ENCODE data around the gene OSGIN1. TPM values are rescaled to one million over a fixed set of nuclear protein-coding genes. Genes with fewer than 3 reads are reported as not detected.

The OSGIN1 gene
- polyA plus RNA-seq, 3 donors = 1.8 to 4.0 (median 2.0) TPM

DNA sequence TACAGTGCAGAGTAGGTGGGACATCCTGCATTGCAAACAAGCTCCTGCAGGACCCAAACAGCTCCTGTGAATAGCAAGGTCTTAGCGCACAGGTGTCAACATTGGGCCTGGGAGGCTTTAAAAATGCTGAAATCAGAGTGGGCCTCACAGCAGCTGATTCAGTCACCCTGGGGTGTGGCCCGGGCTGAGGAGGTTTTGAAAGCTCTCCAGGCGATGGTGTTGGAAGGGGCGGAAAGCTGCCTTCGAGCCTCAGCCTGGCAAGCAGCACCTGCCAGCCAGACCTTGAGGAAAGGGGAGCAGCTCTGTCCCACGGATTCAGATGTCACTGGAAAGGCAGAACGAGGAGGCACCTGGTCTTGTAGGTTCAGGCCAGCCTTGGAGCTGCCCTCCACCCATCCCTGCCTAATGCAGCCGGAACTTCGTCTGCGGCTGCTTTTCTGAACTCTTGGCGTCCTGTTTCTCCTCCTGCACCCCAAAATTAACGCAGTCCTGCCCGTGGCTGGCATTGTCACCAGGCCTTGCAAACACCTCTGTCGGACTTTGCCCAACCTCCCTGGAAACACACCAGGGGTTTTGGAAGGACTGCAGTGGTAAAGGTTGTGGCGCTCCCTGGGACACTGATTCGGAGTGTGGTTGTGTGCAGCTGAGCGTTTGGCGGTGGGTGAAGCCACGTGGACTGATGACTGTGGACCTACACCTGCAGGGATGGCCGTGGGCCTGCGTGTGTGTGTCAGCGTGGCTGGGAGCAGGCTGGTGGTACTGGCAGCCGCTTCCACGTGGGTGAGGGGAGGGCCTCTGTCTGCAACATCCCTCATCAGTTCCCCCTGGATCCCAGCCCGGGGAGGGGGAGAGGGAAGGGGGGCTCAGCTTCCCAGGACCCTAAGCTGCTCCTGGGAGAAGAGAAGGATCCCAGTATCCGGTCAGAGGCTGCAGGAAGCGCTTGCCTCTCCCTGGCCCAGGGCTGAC is 18.4 kb downstream of the OSGIN1 start:
- DNase-seq = no peak
- no peak overlapping the region for H3K4me3 ChIP-seq (replicated peaks in 1 of 3; ENCODE audit: low read depth in 2 of 3, low read length in 3 of 3)
- no peak overlapping the region for H2AFZ ChIP-seq (ENCODE audit: insufficient read depth, low read depth, low read length, poor library complexity, severe bottlenecking)
- H3K27ac Mint-ChIP-seq = no peak overlapping the region
- no peak overlapping the region for H3K4me2 ChIP-seq (replicated peaks; ENCODE audit: extremely low read depth, low read length, poor library complexity, severe bottlenecking)
- peaks cover 32 to 56% (median 47%) of the 10 kb centered on the region in 3 donors for H3K27me3 Mint-ChIP-seq (ENCODE audit: low read depth in 3 of 3)
- intact Hi-C loops (cut with micrococcal nuclease) = no loop called here
- peaks cover 0 to 4% of the 10 kb centered on the region in 2 donors for H3K9me3 ChIP-seq (replicated peaks in 1 of 2; ENCODE audit: control insufficient read depth in 1 of 2, insufficient read depth in 1 of 2, low read length in 2 of 2)
- no peaks in the 10 kb centered on the region for H3K79me2 ChIP-seq (ENCODE audit: insufficient read depth, low read length)
- peaks cover 2% of the 10 kb centered on the region for H3K4me1 Mint-ChIP-seq
- H3K9ac ChIP-seq (ENCODE audit: insufficient read depth, low read length, poor library complexity, severe bottlenecking) = no peak overlapping the region
- H3K36me3 Mint-ChIP-seq = no peaks in the 10 kb centered on the region
- H3K4me1 ChIP-seq (ENCODE audit: control insufficient read depth in 1 of 2, insufficient read depth in 2 of 2, low read length in 2 of 2) = no peaks in the 10 kb centered on the region
- no peaks in the 10 kb centered on the region for H3K36me3 ChIP-seq (replicated peaks in 1 of 2; ENCODE audit: control insufficient read depth in 1 of 2, insufficient read depth in 2 of 2, low read length in 2 of 2)
- peaks cover 6 to 32% of the 10 kb centered on the region in 2 donors for H3K27me3 ChIP-seq (ENCODE audit: control insufficient read depth in 2 of 2, insufficient read depth in 2 of 2, low read length in 2 of 2)
- H3K4me3 Mint-ChIP-seq = no peak overlapping the region
- H4K20me1 ChIP-seq (ENCODE audit: insufficient read depth, low read length) = no peaks in the 10 kb centered on the region
- WGBS (ENCODE audit: insufficient coverage) = 85% methylated on average over 18 of the region's 27 CpGs
- H3K9me3 Mint-ChIP-seq = peaks cover 0 to 10% (median 3%) of the 10 kb centered on the region in 7 donors
- TF ChIP-seq, protein P1, sequence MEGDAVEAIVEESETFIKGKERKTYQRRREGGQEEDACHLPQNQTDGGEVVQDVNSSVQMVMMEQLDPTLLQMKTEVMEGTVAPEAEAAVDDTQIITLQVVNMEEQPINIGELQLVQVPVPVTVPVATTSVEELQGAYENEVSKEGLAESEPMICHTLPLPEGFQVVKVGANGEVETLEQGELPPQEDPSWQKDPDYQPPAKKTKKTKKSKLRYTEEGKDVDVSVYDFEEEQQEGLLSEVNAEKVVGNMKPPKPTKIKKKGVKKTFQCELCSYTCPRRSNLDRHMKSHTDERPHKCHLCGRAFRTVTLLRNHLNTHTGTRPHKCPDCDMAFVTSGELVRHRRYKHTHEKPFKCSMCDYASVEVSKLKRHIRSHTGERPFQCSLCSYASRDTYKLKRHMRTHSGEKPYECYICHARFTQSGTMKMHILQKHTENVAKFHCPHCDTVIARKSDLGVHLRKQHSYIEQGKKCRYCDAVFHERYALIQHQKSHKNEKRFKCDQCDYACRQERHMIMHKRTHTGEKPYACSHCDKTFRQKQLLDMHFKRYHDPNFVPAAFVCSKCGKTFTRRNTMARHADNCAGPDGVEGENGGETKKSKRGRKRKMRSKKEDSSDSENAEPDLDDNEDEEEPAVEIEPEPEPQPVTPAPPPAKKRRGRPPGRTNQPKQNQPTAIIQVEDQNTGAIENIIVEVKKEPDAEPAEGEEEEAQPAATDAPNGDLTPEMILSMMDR (IDR thresholded peaks at IDR 0.05) = no peak
- no peak overlapping the region for H3K27ac ChIP-seq (ENCODE audit: low read depth in 1 of 2, low read length in 2 of 2)

GRCh38 chr16:83972256-83973008 is 19.4 kb downstream of the OSGIN1 start:
- peaks cover 36 to 53% (median 50%) of the 10 kb centered on the region in 3 donors for H3K27me3 Mint-ChIP-seq (ENCODE audit: low read depth in 3 of 3)
- peaks cover 0 to 15% (median 5%) of the 10 kb centered on the region in 7 donors for H3K9me3 Mint-ChIP-seq
- WGBS (ENCODE audit: insufficient coverage) = 92% methylated on average over 13 of the region's 19 CpGs
- Histone ChIP-seq H3K79me2 (ENCODE audit: insufficient read depth, low read length) (no peaks in the 10 kb centered on the region), H3K27me3 (ENCODE audit: control insufficient read depth in 2 of 2, insufficient read depth in 2 of 2, low read length in 2 of 2) (peaks cover 6 to 32% of the 10 kb centered on the region in 2 donors), H3K36me3 (replicated peaks in 1 of 2; ENCODE audit: control insufficient read depth in 1 of 2, insufficient read depth in 2 of 2, low read length in 2 of 2) (no peaks in the 10 kb centered on the region), H2AFZ (ENCODE audit: insufficient read depth, low read depth, low read length, poor library complexity, severe bottlenecking) (no peak overlapping the region), H3K4me3 (replicated peaks in 1 of 3; ENCODE audit: low read depth in 2 of 3, low read length in 3 of 3) (no peak overlapping the region), H3K9me3 (replicated peaks in 1 of 2; ENCODE audit: control insufficient read depth in 1 of 2, insufficient read depth in 1 of 2, low read length in 2 of 2) (peaks cover 1 to 5% of the 10 kb centered on the region in 2 donors), H4K20me1 (ENCODE audit: insufficient read depth, low read length) (no peaks in the 10 kb centered on the region), H3K27ac (ENCODE audit: low read depth in 1 of 2, low read length in 2 of 2) (no peak overlapping the region), H3K4me2 (replicated peaks; ENCODE audit: extremely low read depth, low read length, poor library complexity, severe bottlenecking) (no peak overlapping the region), H3K9ac (ENCODE audit: insufficient read depth, low read length, poor library complexity, severe bottlenecking) (no peak overlapping the region), H3K4me1 (ENCODE audit: control insufficient read depth in 1 of 2, insufficient read depth in 2 of 2, low read length in 2 of 2) (no peaks in the 10 kb centered on the region)
- TF ChIP-seq, protein P1 (IDR thresholded peaks at IDR 0.05) = no peak
- intact Hi-C loops (cut with micrococcal nuclease) = no loop called here
- no peak overlapping the region for H3K27ac Mint-ChIP-seq
- no peak for DNase-seq
- peaks cover 2% of the 10 kb centered on the region for H3K4me1 Mint-ChIP-seq
- no peak overlapping the region for H3K4me3 Mint-ChIP-seq
- H3K36me3 Mint-ChIP-seq = no peaks in the 10 kb centered on the region

All from CD14-positive monocyte (primary cell).